Measurements from ENCODE around the gene TAF1C. TPM values are rescaled to one million over a fixed set of nuclear protein-coding genes. Genes with fewer than 3 reads are reported as not detected.

The TAF1C gene
- total and polyA plus RNA-seq, 11 donors = 16.3 to 34.4 (median 22.3) TPM

DNA sequence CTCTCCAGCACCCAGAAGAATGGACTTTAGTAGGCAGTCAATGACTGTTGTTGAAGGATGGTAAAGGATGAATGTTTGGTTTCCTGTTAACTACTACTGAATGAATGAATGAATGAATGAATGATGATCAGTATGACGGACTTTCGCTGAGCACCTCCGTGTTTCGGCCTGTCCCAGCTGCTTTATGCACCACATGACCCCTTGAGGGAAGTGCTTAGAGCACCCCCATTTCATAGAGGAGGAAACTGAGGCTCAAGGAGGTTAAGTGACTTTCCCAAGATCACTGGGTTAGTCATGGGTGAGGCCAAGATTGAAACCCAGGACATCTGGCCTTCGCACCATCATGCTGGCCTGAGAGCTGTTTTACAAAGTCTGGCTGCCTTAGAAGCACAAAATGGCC, 46.1 kb upstream of the TAF1C start:
- WGBS, 4 donors = 92 to 96% (median 95%) methylated on average over 5 of the region's 5 CpGs
- Histone ChIP-seq H3K36me3 (no peaks in the 10 kb centered on the region), H3K9me3 (no peaks in the 10 kb centered on the region), H3K4me3 (no peak overlapping the region), H3K27me3 (peaks cover 0 to 7% (median 0%) of the 10 kb centered on the region in 9 donors), H3K4me1 (peaks cover 0 to 17% (median 4%) of the 10 kb centered on the region in 12 donors), H3K27ac (no peak overlapping the region)
- intact Hi-C loops (cut with DNase I) = no loop called here
- DNase-seq = no peak
- no peak for TF ChIP-seq POLR2A (IDR thresholded peaks at IDR 0.05)
- TF ChIP-seq, protein P1, sequence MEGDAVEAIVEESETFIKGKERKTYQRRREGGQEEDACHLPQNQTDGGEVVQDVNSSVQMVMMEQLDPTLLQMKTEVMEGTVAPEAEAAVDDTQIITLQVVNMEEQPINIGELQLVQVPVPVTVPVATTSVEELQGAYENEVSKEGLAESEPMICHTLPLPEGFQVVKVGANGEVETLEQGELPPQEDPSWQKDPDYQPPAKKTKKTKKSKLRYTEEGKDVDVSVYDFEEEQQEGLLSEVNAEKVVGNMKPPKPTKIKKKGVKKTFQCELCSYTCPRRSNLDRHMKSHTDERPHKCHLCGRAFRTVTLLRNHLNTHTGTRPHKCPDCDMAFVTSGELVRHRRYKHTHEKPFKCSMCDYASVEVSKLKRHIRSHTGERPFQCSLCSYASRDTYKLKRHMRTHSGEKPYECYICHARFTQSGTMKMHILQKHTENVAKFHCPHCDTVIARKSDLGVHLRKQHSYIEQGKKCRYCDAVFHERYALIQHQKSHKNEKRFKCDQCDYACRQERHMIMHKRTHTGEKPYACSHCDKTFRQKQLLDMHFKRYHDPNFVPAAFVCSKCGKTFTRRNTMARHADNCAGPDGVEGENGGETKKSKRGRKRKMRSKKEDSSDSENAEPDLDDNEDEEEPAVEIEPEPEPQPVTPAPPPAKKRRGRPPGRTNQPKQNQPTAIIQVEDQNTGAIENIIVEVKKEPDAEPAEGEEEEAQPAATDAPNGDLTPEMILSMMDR (IDR thresholded peaks at IDR 0.05) = no peak
- no peak for ATAC-seq

DNA sequence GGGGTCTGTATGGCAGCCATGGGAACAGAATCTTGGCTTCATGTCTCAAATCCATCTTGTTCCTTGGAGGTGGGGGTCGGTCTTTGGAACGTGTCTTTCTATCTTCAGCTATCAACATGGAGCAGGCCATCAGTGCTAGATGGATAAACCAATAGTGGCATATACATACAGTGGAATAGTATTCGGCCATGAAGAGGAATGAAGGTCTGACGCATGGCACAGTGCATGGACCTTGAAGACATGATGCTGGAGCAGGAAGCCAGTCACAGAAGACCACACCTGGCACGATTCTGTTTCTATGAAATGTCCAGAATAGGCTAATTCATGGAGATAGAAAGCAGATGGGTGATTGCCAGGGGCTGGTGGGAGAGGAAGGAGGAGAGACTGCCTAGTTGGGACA, 45.2 kb upstream of the TAF1C start:
- TF ChIP-seq, protein P1 (IDR thresholded peaks at IDR 0.05) = no peak
- no peak for TF ChIP-seq POLR2A (IDR thresholded peaks at IDR 0.05)
- WGBS, 4 donors = 89 to 94% (median 92%) methylated on average over 5 of the region's 5 CpGs
- ATAC-seq (no peak), DNase-seq (no peak)
- Histone ChIP-seq H3K36me3 (no peaks in the 10 kb centered on the region), H3K9me3 (no peaks in the 10 kb centered on the region), H3K4me1 (peaks cover 0 to 23% (median 6%) of the 10 kb centered on the region in 12 donors), H3K27ac (no peak overlapping the region), H3K27me3 (no peaks in the 10 kb centered on the region), H3K4me3 (no peak overlapping the region)
- intact Hi-C loops (cut with DNase I) = no loop called here

DNA sequence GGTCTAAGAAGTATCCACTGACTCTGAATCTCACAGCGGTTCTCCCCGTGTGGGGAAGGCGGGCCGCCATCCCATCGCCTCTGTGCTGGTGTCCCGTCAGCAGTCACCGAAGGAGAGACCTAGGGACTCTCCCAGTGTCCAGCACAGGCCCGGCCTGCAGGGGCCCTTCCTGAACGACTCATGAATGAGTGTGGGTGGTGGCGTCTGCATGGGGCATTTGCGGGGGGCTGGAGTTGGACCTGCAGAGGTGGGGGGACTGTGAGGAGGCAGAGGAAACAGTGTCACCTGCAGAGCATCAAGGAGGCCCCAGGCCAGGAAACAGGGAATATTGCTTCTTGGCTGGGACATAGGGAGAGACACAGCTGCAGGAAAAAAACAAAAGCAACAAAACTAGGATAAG, 42.6 kb upstream of the TAF1C start:
- intact Hi-C loops (cut with DNase I) = no loop called here
- ATAC-seq (peak in 1 of 4 donors; percentile 36), DNase-seq (no peak)
- no peak for TF ChIP-seq POLR2A (IDR thresholded peaks at IDR 0.05)
- TF ChIP-seq, protein P1 (IDR thresholded peaks at IDR 0.05) = no peak
- Histone ChIP-seq H3K36me3 (no peaks in the 10 kb centered on the region), H3K27me3 (peaks cover 0 to 2% (median 0%) of the 10 kb centered on the region in 9 donors), H3K4me3 (no peak overlapping the region), H3K9me3 (no peaks in the 10 kb centered on the region), H3K4me1 (peaks cover 0 to 20% (median 6%) of the 10 kb centered on the region in 12 donors), H3K27ac (no peak overlapping the region)
- 77 to 83% (median 78%) methylated on average over 10 to 11 of the region's 11 CpGs for WGBS, 4 donors

DNA sequence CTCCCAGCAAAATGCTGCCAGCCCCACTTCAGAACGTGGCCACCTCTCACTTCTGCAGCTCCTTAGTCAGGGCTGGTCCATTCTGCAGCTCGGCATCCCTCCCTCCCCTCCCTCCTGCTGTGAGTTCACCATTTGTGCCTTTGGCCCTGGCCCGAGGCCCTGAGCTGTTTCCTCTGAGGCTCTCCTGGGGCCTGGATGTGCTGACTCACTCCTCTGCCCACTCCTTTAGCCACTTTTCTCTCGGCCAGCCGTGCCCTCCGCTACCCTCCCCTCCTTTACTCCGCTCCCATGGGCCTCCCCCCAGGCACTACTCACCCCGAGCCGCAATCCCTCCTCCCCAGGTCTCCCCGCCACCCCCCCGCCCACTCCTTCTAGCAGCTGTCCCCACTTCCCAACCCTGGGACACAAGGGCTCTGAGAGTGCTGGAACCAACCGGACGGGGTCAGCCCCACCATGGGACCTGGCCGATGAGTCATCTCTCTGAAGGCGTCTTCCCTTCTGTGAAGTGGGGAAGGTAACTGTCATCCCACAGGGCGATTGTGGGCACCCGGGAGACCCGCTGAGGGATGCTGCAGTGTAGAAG, 41.5 kb upstream of the TAF1C start:
- intact Hi-C loops (cut with DNase I) = no loop called here
- H3K36me3 ChIP-seq = no peaks in the 10 kb centered on the region
- peak overlapping the region in 1 of 12 donors; percentile 1 for H3K4me3 ChIP-seq
- H3K27ac ChIP-seq = peak overlapping the region in 3 of 12 donors; percentile 24 to 37 (median 32)
- WGBS, 4 donors = 40 to 48% (median 44%) methylated on average over 18 of the region's 18 CpGs
- peaks cover 0 to 18% (median 6%) of the 10 kb centered on the region in 12 donors for H3K4me1 ChIP-seq
- H3K27me3 ChIP-seq = peaks cover 0 to 3% (median 0%) of the 10 kb centered on the region in 9 donors
- no peaks in the 10 kb centered on the region for H3K9me3 ChIP-seq
- DNase-seq (peak; percentile 73 to 85 (median 80)), ATAC-seq (peak; percentile 63 to 95 (median 92))
- TF ChIP-seq POLR2A (IDR thresholded peaks at IDR 0.05) = no peak
- TF ChIP-seq, protein P1 (IDR thresholded peaks at IDR 0.05) = no peak

Measured in heart left ventricle (tissue), 16 donors.